NOMO-1 treated with DMSO at 0.1 percent for 48 hours (cell line): Measurements from ENCODE around the gene TAB2.
"Not testable (repeated sequence)": the region's sequence is repeated elsewhere in the genome, so short reads cannot be mapped to it uniquely, and the experiment has no call there.

Experiments
- DNase-seq: peaks from one replicate; lab custom pipeline; 2025; ENCODE audit not compliant: unreplicated experiment; lab: John Stamatoyannopoulos, UW

TAB2 gene

DNA sequence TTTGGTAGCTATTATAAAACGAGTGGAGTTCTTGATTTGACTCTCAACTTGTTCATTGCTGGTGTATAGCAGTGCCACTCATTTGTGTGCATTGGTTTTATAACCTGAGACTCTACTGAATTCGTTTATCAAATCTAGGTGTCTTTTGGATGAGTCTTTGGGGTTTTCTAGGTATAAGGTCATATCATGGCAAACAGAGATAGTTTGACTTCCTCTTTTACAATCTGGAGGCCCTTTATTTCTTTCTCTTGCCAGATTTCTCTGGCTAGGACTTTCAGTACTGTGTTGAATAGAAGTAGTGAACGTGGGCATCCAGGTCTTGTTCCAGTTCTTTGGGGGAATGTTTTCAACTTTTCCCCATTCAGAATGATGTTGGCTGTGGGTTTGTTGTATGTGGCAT is 121.3 kb downstream of the TAB2 start:
- DNase-seq, result peak; percentile 5

DNA sequence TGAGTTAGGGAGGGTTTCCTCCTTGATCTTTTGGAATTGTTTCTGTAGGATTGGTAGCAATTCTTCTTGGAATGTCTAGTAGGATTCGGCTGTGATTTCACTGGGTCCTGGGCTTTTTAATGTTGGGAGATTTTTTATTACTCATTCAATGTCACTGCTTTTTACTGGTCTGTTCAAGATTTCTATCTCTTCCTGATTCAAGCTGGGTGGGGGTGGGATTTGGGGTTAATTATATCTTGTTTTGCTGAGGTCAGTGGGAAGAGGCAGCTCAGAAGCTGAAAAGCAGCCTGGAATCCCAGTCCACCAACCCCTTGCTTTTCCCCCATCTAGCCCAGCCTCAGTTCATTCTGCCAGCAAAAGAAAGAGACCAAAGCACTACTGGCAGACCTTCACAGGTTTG is 122.1 kb downstream of the TAB2 start:
- DNase-seq, result no peak

DNA sequence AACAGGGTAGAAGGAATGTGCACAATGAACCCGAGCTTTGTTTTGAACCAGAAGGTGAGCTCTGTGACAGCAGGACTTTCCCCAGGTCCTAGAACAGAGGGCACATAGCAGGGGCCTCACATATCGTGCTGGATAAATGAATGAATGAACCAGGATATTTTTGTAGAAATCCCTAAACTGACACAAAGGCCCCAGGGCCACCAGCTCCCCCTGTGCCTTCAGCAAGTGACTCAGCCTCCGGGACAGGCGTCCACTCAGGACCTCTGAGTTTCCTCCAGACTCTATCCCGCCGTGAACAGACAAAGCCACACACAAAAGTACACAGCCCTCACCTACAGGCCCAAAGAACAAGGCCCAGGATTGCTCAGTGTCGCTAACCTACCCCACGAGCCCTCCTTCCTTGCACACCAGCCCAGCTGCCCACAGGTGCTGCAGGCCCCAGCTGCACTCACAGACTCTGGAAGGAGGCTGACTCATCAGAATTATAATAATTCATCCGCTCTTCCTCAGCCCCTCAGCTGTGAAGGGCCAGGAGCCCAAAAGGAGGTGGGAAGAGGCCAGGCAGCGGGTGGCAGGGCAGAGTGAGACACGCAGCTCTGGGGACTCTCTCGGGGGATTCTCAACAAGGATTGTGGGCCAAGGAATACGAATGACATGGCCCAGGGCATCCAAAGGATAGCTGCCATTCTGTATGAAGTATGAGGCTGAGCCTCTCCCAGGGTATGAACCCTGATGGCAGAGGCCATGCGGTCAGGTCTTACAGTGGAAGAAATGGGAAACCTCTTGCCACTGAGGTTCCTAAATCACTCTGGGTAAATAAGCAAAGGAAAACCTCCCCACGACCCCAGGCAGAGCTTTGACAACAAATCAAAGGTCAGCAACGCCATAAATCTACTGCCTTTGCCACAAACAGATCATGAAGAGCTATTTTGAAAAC is 123.5 kb downstream of the TAB2 start:
- no peak for DNase-seq

DNA sequence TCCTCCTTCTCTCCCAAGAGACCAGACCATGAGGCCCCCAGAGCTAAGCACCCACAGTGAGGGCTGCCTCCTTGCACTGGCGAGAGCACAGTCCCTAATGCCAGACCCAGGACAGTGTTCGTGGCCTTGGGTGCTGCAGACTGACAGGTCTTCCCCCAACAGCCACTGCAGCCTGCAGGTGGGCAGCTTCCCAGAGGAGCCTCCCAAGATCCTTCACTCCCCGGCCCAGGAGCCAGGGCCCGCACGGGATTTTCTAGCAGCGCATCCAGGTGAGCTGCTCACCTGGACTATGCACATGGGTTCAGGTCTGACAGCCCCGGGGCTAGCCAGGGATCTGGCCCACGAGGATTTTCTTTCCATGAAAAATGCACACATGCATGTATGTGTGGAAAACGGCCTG is 124.2 kb downstream of the TAB2 start:
- DNase-seq, result no peak

DNA sequence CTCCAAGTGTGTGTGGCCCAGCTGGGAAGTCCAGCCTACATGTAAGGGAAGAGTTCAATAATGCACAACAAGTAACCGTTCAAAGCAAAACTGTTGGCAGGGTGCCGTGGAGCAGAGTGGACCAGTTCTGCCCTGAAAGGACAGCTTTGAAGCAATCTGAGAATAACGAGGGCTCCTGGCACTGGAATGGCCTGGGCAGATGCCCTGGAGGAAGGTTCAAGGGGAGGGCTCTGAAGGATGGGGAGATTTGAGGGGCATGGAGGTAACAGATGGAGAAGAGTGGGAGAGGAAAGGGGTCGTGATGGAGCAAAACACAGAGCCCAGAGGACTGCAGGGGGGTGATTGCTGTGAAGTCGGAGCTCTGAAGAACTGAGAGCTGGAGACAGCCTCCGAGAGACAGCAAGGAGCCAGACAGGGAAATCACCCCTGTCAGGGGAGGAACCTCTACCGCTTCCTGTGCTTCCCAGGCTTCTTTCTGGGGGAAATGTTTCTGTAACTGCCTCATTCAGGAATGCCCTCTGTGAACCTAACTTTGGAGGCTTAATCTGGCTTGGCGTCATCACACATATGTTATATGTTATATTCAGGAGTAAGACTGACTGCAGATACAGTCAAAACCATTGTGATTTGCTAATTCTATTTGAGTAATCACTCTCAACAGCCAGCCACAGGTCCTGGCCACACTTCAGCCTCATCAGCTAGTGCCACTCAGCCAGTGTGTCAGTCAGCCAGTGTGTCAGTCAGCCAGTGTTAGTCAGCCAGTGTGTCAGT is 126.1 kb downstream of the TAB2 start:
- DNase-seq, result no peak

DNA sequence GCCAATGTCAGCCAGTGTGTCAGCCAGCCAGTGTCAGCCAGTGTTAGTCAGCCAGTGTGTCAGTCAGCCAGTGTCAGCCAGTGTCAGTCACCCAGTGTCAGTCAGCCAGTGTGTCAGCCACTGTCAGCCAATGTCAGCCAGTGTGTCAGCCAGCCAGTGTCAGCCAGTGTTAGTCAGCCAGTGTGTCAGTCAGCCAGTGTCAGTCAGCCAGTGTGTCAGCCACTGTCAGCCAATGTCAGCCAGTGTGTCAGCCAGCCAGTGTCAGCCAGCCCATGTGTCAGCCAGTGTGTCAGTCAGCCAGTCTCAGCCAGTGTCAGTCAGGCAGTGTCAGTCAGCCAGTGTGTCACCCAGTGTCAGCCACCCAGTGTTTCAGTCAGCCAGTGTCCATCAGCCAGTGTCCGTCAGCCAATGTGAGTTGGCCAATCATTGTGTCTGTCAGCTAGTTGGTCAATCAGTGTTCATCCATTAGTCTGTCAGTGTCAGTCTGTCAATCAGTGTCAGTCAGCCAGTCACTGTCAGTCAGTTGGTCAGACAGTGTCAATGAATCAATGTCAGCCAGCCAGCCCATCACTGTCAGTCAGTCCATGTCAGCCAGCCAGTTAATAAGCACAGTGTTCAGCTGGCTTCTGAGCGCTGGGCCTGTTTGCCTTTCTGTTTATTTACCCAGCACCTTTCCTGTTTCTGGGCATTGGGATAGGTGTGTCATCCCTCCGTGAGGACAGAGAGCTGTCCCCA is 127.0 kb downstream of the TAB2 start:
- not testable (repeated sequence) for DNase-seq

DNA sequence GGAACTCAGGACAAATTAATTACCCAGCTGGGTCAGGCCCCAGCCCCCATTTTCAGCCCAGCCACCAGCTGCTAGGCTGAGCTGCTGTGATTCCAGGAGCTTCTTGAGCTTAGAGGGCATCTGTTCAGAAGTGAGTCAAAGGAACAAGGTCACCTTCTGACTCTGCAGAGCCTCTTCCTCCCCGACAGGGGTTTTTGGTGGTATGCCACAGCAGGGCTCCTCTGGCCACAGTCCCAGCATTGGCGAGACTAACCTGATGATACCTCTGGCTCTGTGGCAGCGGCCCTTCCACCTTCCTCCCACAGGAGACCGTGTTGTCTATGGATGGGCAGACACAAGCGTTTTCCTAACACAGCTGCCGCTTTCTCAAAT is 127.6 kb downstream of the TAB2 start:
- no peak for DNase-seq

DNA sequence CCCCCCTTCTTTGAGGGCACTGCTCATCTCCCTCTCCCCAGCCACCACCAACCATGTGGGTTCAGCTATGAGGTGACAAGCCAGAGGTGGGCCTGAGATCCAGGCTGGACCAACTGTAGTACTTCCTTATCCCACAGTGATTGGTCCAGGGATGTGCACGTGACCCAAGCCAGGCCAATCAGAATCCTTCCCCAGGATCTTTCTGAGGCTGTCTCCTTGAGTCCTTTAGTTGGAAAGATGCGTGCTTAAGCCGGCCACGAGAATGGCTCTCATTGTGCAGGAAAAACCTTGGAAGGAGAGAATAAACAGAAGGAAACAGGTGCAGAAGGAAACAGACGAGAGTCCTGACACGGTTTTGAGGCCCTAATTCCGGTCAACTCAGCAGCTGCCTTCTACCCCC is 128.1 kb downstream of the TAB2 start:
- DNase-seq, result no peak

DNA sequence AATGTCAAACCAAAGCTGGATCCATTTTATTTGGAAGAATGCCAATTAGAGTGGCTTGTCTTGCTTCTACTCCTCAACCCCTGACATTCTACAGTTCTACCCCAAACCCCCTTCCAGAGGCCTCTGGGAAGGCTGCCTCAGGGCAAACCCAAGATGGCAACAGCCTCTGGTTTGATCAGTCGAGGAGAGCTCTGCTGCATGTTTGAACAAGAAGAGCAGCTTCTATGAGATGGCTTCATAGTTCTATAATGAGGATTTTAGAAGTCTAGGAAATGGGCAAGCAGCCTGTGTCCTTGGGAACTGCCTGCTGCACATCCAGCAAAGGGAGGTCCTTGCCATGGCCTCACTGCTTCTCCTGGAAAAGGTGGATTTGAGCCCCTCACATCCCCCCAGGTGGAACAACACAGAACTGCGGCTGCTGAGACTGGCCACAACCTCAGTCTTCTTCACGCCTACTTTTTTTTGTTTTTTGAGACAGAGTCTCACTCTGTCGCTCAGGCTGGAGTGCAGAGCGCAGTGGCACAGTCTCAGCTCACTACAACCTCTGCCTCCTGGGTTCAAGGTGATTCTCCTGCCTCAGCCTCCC is 129.4 kb downstream of the TAB2 start:
- DNase-seq, result no peak

DNA sequence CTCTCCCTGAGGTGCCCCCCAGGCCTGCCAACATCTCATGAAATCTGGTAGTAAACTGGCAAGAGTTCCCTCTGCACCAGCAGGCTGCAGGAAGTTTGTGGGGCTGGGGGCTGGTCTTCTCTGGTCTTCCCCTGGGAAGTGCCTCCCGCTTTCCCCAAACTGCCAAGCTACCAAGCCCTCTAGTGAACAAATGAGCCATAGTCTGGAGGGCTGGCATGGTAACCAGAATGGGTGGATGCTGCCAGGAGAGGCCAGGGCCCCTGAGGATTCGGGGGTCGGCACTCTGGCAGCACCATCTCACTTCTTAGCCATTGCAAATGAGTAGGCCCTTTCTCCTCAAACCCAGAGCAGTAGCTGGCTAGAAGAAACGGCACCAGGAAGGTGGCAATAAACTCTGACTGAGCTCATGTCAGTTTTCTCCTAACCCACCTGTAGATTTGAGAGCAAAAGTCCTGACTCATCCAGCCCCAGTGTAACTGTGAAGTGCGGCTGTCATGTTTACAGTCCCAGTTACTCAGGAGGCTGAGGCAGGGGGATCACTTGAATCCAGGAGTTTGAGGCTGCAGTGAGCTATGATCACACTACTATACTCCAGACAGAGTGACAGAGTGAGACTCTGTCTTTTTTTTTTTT is 131.4 kb downstream of the TAB2 start:
- no peak for DNase-seq

DNA sequence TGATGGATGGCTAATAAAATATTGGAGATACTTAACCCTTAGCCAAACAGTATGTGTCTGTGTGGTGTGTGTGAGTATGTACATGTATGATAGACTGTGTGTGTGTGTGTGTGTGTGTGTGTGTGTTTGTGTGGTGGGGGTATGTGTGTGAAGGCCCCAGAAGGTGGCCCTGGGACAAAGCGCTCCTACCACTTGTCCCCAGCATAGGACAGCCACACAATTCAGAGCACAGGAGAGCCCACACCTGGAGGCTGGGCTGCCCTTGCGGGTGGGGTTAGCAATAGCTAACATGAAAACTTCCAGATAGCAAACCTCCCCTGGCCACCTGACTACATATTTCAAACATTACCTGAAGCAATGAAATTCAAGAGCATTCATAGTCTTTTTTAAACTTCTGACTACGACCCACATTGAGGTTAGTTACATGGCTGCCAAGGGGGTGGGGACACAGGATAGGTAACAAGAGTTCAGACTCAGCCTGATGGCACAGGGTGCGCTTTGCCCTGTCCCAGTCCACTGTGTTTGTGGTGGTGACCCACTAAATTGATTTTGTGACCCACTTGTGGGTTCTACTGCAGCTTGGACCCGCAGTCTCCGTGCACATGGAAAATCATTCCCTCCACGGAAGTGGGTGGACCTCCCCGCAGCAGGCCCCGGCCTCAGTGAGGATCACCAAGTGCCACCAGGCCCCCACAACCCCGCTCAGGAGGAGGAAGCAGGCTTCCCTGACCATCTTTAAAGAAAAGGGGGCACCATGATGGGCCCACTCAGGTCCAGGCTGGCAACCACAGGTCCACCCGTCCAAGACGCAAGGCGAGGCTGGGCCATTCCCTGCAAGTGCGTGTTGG is 132.5 kb downstream of the TAB2 start:
- no peak for DNase-seq

DNA sequence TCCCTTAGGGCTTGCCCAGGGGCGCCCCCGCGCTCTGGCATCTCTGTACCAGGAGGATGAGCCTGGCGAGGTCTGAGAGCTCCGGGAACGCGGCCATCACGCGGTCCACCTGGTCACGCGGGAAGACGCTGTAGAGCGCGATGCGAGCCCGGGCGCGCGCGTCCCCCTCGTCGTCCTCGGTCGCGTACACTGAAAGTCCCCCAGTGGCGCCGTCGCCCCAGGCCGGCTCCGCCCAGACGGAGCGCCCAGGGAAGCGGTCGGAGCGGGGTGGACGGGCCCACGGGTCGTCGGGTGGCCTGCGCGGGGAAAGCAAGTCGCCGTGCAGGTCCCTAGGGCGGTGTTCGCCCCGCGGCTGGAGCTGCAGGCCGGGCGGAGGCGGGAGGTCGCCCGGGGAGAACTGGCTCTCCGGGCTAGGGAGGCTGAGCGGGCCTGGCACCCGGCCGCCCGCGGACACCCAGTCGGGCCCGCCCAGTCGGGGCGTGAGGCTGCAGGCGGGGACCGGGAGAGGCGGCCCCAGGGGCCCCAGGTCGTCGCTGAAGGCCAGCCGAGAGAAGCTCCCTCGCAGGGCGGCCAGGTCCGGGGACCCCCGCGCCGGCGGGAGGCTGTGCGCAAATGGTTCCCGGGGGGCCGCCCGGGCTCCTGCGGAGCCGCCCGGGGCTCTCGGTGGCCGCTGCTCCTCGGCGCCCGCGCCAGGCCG is 133.3 kb downstream of the TAB2 start:
- no peak for DNase-seq

DNA sequence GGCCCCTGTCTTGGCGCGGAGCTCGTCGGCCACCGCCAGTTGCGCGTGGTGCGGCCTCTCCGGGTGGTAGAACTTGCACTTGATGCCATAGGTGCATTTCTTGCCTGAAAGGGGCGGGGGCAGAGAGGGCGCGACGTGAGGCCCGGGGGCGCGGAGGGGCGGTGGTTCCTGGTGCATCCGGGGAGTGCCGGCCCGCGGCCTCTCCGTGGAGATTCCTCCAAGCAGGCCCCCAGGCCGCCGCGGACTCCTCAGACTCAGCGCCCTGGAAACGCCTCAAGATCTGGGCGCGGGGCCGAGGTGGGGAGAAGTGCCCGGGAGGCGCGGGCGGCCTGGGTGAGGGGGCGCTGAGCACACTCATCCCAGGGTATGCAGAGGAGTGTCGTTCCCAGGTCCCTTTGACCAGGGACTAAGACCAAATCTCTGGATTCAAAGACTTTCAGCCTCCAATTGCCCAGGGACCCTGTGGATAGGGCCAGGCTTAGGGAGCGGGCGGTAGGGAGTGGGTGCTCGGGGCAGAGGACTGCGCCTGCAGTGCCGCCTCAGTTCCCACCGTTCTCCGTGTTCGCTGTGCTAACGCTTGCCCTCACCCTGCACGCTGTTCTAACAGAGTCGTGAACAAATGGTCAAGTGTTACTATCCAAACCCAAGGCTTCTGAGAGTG is 134.0 kb downstream of the TAB2 start:
- DNase-seq, result no peak

DNA sequence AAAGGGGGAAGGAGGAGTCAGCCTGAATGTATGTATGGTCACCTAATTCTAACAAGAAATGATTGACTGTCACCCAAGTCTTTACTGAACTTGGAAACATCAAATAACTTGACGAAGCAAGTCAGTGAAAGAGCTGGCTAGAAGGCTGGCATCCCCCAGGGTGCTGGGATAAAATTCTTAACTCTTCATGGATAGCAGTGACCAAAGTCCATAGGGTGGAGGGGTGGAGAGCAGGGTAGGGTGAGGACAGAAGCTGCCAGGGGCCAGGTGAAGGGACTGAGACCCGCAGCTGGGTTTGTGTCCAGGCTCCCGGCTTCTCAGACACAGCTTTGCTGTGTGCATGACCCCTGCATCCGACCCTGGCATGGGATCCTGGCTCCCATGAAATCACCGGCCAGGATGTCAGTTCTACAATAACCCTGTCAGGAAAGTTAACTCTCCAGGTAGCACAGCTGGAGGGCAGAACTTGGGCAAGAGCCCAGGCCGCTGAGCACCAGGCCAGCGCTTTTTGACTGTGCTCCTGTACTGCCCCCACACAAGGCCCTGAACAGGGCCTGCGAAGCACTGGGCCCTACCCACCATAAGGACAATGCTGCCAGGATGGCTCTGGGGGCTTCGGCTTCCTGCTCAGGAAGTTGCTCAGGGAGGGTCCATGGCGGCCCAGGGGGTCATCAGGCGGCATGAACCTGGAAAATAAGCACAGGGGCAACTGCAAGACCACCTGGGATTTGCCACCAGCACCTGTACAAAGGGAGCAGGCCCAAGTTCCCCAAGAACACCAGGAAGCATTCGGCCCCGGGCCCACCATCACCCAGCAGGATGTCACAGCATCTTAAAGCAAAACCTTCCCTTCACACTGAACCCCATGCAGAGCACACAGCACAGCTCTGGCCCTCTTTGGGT is 134.8 kb downstream of the TAB2 start:
- no peak for DNase-seq

DNA sequence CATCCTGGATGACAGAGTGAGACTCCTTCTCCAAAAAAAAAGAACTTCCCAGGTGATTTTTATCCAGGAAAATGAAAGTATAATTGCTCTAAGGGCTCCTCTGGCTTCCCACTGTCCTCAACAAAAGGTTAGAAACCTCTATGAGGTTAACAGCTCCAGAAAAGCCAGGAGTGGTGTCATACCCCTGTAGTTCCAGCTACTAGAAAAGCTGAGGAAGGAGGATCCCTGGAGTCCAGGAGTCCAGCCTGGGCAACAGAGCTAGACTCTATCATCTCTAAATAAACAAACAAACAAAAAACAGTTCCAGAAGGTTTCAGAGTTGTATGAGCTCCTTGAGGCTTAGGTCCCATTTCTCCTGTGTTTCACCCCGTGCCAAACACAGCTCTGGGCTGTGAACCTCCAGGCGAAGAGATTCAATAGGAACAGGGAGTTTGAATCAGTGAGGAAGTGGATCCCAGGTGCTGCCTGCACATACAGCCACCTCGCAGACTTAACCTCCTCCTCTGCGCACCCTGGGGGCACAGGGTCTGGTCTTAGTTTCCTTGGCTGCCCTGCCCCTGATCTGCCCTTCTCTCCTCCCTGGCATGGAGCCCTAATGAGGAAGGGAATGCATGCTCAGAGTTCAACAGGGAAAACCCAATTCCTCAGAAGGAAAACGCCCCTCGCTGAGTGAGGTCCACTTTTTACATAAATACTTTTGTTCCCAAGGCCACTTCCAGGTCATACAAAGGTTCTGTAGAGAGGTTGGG is 136.3 kb downstream of the TAB2 start:
- DNase-seq, result no peak

DNA sequence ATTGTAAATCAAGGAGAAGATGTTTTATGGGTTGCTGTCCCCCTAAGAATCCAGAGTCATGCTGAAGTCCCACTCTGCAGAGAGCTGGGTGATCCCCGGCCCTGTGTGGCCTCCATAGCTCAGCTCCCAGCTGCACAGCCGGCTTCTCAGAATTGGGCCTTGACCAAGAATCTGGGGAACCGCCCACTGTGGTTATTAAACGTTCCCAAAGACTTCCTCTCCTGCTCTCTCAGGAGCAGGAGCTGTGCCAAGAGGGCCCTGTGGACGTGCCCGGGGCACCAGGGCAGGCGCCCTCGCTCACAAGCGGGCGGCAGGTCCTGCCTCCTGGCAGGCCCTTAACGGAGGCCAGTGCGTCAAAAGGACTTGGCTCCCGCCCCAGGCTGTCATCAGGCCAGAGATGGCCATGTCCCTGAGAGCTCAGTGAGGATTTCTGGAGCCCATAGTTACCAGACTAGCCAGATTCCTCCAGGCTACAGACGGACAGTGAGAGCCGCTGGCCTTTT is 136.9 kb downstream of the TAB2 start:
- DNase-seq, result no peak
